Measurements from ENCODE around the gene SPN.
"Not testable (repeated sequence)": the region's sequence is repeated elsewhere in the genome, so short reads cannot be mapped to it uniquely, and the experiment has no call there.

Gene SPN

DNA sequence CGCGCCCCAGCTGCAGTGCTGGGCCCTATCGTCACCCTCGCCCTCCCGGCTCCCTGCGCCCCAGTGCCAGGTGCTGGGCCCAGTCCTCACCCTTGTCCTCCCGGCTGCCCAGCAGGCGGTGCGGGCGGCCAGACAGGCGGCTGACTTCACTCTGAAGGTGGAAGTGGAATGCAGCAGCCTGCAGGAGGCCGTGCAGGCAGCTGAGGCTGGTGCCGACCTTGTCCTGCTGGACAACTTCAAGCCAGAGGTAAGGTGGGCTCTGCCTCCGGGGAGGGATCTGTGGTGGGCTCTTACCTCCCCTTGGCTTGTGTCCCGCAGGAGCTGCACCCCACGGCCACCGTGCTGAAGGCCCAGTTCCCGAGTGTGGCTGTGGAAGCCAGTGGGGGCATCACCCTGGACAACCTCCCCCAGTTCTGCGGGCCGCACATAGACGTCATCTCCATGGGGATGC, 33.9 kb downstream of the SPN start:
- Histone ChIP-seq H3K27me3 (ENCODE audit: control insufficient read depth, insufficient read depth, low read length) (no peaks in the 10 kb centered on the region), H3K36me3 (ENCODE audit: control insufficient read depth, insufficient read depth, low read length) (peaks cover 9% of the 10 kb centered on the region), H3K27ac (ENCODE audit: low read depth, low read length) (no peak overlapping the region), H3K9ac (ENCODE audit: low read depth, low read length) (no peak overlapping the region), H3K4me3 (ENCODE audit: low read depth, low read length) (no peak overlapping the region), H3K4me1 (ENCODE audit: control insufficient read depth, insufficient read depth, low read length) (0 out of 2 replicates have a peak, but pooled peaks cover 4% of the 10 kb centered on the region), H3K9me3 (ENCODE audit: control insufficient read depth, insufficient read depth, low read length) (no peaks in the 10 kb centered on the region)

DNA sequence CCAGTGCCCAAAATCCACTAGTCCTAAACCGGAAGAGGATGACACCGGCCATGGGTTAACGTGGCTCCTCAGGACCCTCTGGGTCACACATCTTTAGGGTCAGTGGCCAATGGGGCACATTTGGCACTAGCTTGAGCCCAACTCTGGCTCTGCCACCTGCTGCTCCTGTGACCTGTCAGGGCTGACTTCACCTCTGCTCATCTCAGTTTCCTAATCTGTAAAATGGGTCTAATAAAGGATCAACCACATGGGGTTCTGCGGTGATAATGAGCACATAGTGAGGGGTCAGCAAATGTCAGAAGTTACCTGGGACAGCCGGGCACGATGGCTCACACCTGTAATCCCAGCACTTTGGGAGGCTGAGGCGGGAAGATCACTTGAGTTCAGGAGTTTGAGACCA, 34.3 kb downstream of the SPN start:
- Histone ChIP-seq H3K9ac (ENCODE audit: low read depth, low read length) (no peak overlapping the region), H3K27ac (ENCODE audit: low read depth, low read length) (no peak overlapping the region)

GRCh38 chr16:29698042-29698441, 35.0 kb downstream of the SPN start:
- Histone ChIP-seq H3K9me3 (ENCODE audit: control insufficient read depth, insufficient read depth, low read length) (no peaks in the 10 kb centered on the region), H3K27me3 (ENCODE audit: control insufficient read depth, insufficient read depth, low read length) (no peaks in the 10 kb centered on the region), H3K9ac (ENCODE audit: low read depth, low read length) (no peak overlapping the region), H3K27ac (ENCODE audit: low read depth, low read length) (no peak overlapping the region), H3K4me1 (ENCODE audit: control insufficient read depth, insufficient read depth, low read length) (peaks cover 11% of the 10 kb centered on the region; the same call in 1 of the 2 replicates), H3K36me3 (ENCODE audit: control insufficient read depth, insufficient read depth, low read length) (peaks cover 9% of the 10 kb centered on the region), H3K4me3 (ENCODE audit: low read depth, low read length) (no peak overlapping the region)

More for the DNA sequence above, 34.3 kb downstream of the SPN start:
- Histone ChIP-seq H3K4me1 (ENCODE audit: control insufficient read depth, insufficient read depth, low read length) (peaks cover 9% of the 10 kb centered on the region; the same call in 1 of the 2 replicates), H3K27me3 (ENCODE audit: control insufficient read depth, insufficient read depth, low read length) (no peaks in the 10 kb centered on the region), H3K9me3 (ENCODE audit: control insufficient read depth, insufficient read depth, low read length) (no peaks in the 10 kb centered on the region), H3K4me3 (ENCODE audit: low read depth, low read length) (no peak overlapping the region), H3K36me3 (ENCODE audit: control insufficient read depth, insufficient read depth, low read length) (peaks cover 9% of the 10 kb centered on the region)

DNA sequence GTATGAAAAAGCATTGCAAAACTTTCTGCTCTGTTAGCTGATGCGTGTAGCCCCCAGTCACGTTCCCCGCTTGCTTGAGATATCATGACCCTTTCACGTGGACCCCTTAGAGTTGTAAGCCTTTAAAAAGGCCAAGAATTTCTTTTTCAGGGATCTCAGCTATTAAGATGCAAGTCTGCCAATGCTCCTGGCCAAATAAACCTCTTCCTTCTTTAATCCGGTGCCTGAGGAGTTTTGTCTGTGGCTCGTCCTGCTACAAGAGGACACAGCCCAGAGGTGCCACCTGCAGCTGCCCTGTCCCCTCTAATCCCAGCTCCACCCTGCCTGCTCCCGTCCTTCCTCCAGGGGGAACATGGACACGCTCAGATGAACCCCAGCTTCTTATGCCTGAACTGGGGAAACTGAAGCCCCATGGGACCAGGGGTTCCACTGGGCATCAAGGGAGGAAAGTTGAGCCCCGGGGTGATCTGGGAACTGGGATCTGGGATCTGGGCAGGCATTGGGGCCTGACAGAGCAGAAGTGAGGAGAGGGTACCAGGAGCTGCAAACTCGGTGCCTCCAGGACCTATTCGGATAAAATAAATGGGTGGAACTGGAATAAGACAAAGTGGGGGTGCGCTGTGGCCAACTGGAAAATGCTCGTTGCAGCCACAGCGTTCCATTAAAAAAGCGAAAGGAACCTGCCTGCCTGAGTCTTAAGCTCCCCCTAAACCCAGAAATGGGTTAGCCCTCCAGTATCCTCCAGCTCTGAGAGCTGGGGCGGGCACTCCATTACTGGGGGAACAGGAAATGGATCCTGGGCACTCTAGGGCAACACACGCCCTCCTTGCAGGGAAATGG, 35.7 kb downstream of the SPN start:
- H3K4me3 ChIP-seq (ENCODE audit: low read depth, low read length), result no peak overlapping the region
- H3K4me1 ChIP-seq (ENCODE audit: control insufficient read depth, insufficient read depth, low read length), result peaks cover 11% of the 10 kb centered on the region; the same call in 1 of the 2 replicates
- peaks cover 9% of the 10 kb centered on the region for H3K36me3 ChIP-seq (ENCODE audit: control insufficient read depth, insufficient read depth, low read length)
- H3K27me3 ChIP-seq (ENCODE audit: control insufficient read depth, insufficient read depth, low read length), result no peaks in the 10 kb centered on the region
- H3K27ac ChIP-seq (ENCODE audit: low read depth, low read length), result no peak overlapping the region
- no peak overlapping the region for H3K9ac ChIP-seq (ENCODE audit: low read depth, low read length)
- H3K9me3 ChIP-seq (ENCODE audit: control insufficient read depth, insufficient read depth, low read length), result no peaks in the 10 kb centered on the region

GRCh38 chr16:29699324-29700219, 36.5 kb downstream of the SPN start:
- H3K27ac ChIP-seq (ENCODE audit: low read depth, low read length), result no peak overlapping the region
- no peaks in the 10 kb centered on the region for H3K27me3 ChIP-seq (ENCODE audit: control insufficient read depth, insufficient read depth, low read length)
- H3K36me3 ChIP-seq (ENCODE audit: control insufficient read depth, insufficient read depth, low read length), result peaks cover 9% of the 10 kb centered on the region
- no peak overlapping the region for H3K9ac ChIP-seq (ENCODE audit: low read depth, low read length)
- peaks cover 11% of the 10 kb centered on the region; the same call in 1 of the 2 replicates for H3K4me1 ChIP-seq (ENCODE audit: control insufficient read depth, insufficient read depth, low read length)
- no peaks in the 10 kb centered on the region for H3K9me3 ChIP-seq (ENCODE audit: control insufficient read depth, insufficient read depth, low read length)
- no peak overlapping the region for H3K4me3 ChIP-seq (ENCODE audit: low read depth, low read length)

DNA sequence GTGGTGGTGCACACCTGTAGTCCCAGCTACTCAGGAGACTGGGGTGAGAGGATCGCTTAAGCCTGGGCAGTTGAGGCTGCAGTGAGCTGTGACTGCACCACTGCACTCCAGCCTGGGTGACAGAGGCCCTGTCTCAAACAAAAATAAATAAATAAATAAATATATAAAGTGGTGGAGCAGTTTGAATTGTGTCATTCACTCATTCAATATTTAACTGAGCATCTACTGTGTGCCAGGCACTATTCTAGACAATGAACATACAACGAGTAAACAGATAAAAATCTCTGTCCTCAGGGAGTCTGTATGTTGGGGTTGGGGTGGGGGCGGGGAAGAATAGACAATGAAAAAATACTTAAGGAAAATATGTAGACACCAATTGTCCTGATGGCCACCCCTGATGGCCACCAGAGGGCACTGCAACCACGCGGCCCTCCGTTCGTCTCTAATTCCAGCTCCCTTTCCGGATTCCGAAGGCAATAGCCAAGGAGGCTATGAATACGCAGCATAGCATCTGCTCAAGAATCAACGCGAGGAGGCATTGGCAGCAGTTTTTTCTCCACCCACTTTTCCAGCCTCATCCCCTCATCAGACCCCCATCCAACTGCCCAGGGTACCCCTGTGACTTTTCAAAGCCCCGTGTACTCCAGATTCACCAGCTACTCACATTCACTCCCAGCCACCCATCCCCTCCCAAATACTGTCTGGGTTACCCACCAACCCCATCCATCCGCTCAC, 37.4 kb downstream of the SPN start:
- no peaks in the 10 kb centered on the region for H3K9me3 ChIP-seq (ENCODE audit: control insufficient read depth, insufficient read depth, low read length)
- H3K27me3 ChIP-seq (ENCODE audit: control insufficient read depth, insufficient read depth, low read length), result no peaks in the 10 kb centered on the region
- H3K9ac ChIP-seq (ENCODE audit: low read depth, low read length), result no peak overlapping the region
- no peak overlapping the region for H3K27ac ChIP-seq (ENCODE audit: low read depth, low read length)
- no peak overlapping the region for H3K4me3 ChIP-seq (ENCODE audit: low read depth, low read length)
- H3K36me3 ChIP-seq (ENCODE audit: control insufficient read depth, insufficient read depth, low read length), result peaks cover 9% of the 10 kb centered on the region
- H3K4me1 ChIP-seq (ENCODE audit: control insufficient read depth, insufficient read depth, low read length), result peaks cover 11% of the 10 kb centered on the region; the same call in 1 of the 2 replicates

DNA sequence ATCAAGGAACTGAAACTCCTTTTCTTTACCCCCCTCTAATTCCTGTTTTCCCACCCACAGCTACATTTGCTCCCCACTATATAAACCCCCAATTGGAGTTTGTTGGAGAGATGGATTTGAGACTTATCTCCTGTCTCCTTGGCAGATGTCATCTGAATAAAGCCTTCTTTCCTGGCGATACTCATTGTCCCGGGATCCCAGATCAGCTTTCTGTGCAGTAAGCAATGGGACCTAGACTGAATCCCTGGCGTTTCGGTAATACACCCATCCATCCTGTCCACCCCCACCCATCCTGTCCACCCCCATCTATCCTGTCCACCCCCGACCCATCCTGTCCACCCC, 38.1 kb downstream of the SPN start:
- Histone ChIP-seq H3K27me3 (ENCODE audit: control insufficient read depth, insufficient read depth, low read length) (no peaks in the 10 kb centered on the region), H3K27ac (ENCODE audit: low read depth, low read length) (no peak overlapping the region), H3K9me3 (ENCODE audit: control insufficient read depth, insufficient read depth, low read length) (no peaks in the 10 kb centered on the region), H3K9ac (ENCODE audit: low read depth, low read length) (no peak overlapping the region), H3K36me3 (ENCODE audit: control insufficient read depth, insufficient read depth, low read length) (peaks cover 9% of the 10 kb centered on the region), H3K4me3 (ENCODE audit: low read depth, low read length) (no peak overlapping the region), H3K4me1 (ENCODE audit: control insufficient read depth, insufficient read depth, low read length) (peaks cover 11% of the 10 kb centered on the region; the same call in 1 of the 2 replicates)

DNA sequence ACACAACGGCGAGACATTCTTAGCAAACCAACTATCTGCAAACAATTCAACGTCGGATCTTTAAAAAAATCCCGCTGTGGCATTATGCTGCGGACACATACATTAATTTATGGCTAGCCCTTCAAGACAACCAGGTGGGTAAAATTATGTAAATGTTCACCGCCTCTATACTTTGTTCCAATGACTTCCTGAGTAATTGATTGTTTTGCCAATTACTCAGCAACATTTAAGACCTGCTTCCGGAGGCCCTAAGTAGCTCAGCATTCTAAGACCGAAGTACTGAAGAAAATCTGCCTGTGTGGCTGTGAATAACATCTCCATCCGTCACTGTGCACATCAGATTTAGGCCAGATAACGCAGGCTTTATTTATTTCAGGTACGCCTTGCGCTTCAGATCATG, 39.2 kb downstream of the SPN start:
- Histone ChIP-seq H3K36me3 (ENCODE audit: control insufficient read depth, insufficient read depth, low read length) (peaks cover 6% of the 10 kb centered on the region), H3K9ac (ENCODE audit: low read depth, low read length) (no peak overlapping the region), H3K9me3 (ENCODE audit: control insufficient read depth, insufficient read depth, low read length) (no peaks in the 10 kb centered on the region), H3K27ac (ENCODE audit: low read depth, low read length) (no peak overlapping the region), H3K4me1 (ENCODE audit: control insufficient read depth, insufficient read depth, low read length) (peaks cover 11% of the 10 kb centered on the region; the same call in 1 of the 2 replicates), H3K4me3 (ENCODE audit: low read depth, low read length) (no peak overlapping the region), H3K27me3 (ENCODE audit: control insufficient read depth, insufficient read depth, low read length) (no peaks in the 10 kb centered on the region)

DNA sequence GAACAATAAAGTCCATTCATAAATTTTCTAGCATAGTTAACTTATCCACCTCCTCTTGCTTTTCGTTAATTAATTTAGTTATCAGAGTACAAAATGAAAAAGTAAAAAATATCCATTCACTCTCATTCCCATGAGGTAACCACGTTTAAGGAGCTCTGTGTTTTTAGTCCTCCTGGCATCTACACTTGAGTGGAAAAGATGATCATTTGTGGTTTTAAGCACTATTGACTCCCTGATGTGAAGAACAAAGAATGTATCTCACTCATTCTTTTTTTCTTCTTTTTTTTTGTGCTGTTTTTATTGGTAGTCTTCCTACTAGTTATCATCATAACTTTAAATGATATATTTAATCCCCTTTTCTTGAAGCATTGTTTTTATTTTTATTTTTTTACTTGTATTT, 42.0 kb downstream of the SPN start:
- Histone ChIP-seq H3K9ac (ENCODE audit: low read depth, low read length) (no peak overlapping the region), H3K9me3 (ENCODE audit: control insufficient read depth, insufficient read depth, low read length) (no peaks in the 10 kb centered on the region), H3K27me3 (ENCODE audit: control insufficient read depth, insufficient read depth, low read length) (no peaks in the 10 kb centered on the region), H3K4me1 (ENCODE audit: control insufficient read depth, insufficient read depth, low read length) (peaks cover 9% of the 10 kb centered on the region), H3K4me3 (ENCODE audit: low read depth, low read length) (no peak overlapping the region), H3K27ac (ENCODE audit: low read depth, low read length) (no peak overlapping the region), H3K36me3 (ENCODE audit: control insufficient read depth, insufficient read depth, low read length) (no peaks in the 10 kb centered on the region)

- H3K27me3 ChIP-seq (ENCODE audit: control insufficient read depth, insufficient read depth, low read length); H3K4me1 ChIP-seq (ENCODE audit: control insufficient read depth, insufficient read depth, low read length); H3K9me3 ChIP-seq (ENCODE audit: control insufficient read depth, insufficient read depth, low read length); H3K4me3 ChIP-seq (ENCODE audit: low read depth, low read length); H3K27ac ChIP-seq (ENCODE audit: low read depth, low read length); H3K9ac ChIP-seq (ENCODE audit: low read depth, low read length): not testable (repeated sequence)
- H3K36me3 ChIP-seq (ENCODE audit: control insufficient read depth, insufficient read depth, low read length), result peaks cover 15% of the 10 kb centered on the region
Observed at GRCh38 chr16:29707160-29707559, 44.1 kb downstream of the SPN start.
